Endothelial cell (in vitro differentiated cells): ENCODE measurements around the gene NUMA1. TPM values are rescaled to one million over a fixed set of nuclear protein-coding genes. Genes with fewer than 3 reads are reported as not detected.

Experiments used
- DNase-seq: peaks from one replicate; pipeline ENCODE4 v3.0.0; 2021; ENCODE audit warnings: low spot score
- H3K27ac Mint-ChIP-seq: one replicate; pipeline ENCODE4 v1.8.0; 2021; ENCODE audit warnings: mixed read lengths, inconsistent platforms; ENCODE audit not compliant: unreplicated experiment
- H3K27me3 Mint-ChIP-seq: one replicate; pipeline ENCODE4 v1.8.0; 2021; ENCODE audit warnings: mild to moderate bottlenecking, moderate library complexity, mixed read lengths, inconsistent platforms; ENCODE audit not compliant: unreplicated experiment
- H3K36me3 Mint-ChIP-seq: one replicate; pipeline ENCODE4 v1.8.0; 2021; ENCODE audit warnings: mild to moderate bottlenecking, low read depth, mixed read lengths, inconsistent platforms; ENCODE audit not compliant: unreplicated experiment
- H3K4me1 Mint-ChIP-seq: one replicate; pipeline ENCODE4 v1.8.0; 2021; ENCODE audit warnings: mild to moderate bottlenecking, mixed read lengths, inconsistent platforms; ENCODE audit not compliant: unreplicated experiment
- H3K4me3 Mint-ChIP-seq: one replicate; pipeline ENCODE4 v1.8.0; 2021; ENCODE audit warnings: mild to moderate bottlenecking, mixed read lengths, inconsistent platforms; ENCODE audit not compliant: unreplicated experiment
- H3K9me3 Mint-ChIP-seq: one replicate; pipeline ENCODE4 v1.8.0; 2021; ENCODE audit warnings: mixed read lengths, inconsistent platforms; ENCODE audit not compliant: unreplicated experiment
- CTCF ChIP-seq: fragments of 200-600 bp; sonication (generic); IDR thresholded peaks from one replicate; pipeline ENCODE4 v1.5.0; 2021; ENCODE audit warnings: antibody characterized with exemption; ENCODE audit not compliant: unreplicated experiment
- total RNA-seq: library from RNA; stranded (reverse); fragmentation: NEBNext Ultra II Directional; extraction: Animal tissue kit (Norgen Biotek cat#: 25700); gene quantifications from one replicate; pipeline ENCODE4 v1.2.1, GENCODE V29; 2021; ENCODE audit not compliant: unreplicated experiment

NUMA1 gene
- total RNA-seq, 1 donor from 2014 or later, result 173 TPM

- no peak overlapping the region for H3K27ac Mint-ChIP-seq
- peak overlapping the region; percentile 69 for H3K4me3 Mint-ChIP-seq
- peaks cover 11% of the 10 kb centered on the region for H3K27me3 Mint-ChIP-seq
- peaks cover 49% of the 10 kb centered on the region for H3K36me3 Mint-ChIP-seq
- no peaks in the 10 kb centered on the region for H3K4me1 Mint-ChIP-seq
- TF ChIP-seq CTCF, result no peak
- no peak for DNase-seq
- H3K9me3 Mint-ChIP-seq, result no peaks in the 10 kb centered on the region
These were observed 66.3 kb downstream of the NUMA1 start for GRCh38 chr11:72013765-72014711.

- peaks cover 50% of the 10 kb centered on the region for H3K36me3 Mint-ChIP-seq
- no peak for DNase-seq
- no peaks in the 10 kb centered on the region for H3K9me3 Mint-ChIP-seq
- H3K4me1 Mint-ChIP-seq, result no peaks in the 10 kb centered on the region
- peaks cover 11% of the 10 kb centered on the region for H3K27me3 Mint-ChIP-seq
- TF ChIP-seq CTCF, result no peak
- no peak overlapping the region for H3K27ac Mint-ChIP-seq
- peak overlapping the region; percentile 56 for H3K4me3 Mint-ChIP-seq
These were observed 67.2 kb downstream of the NUMA1 start for GRCh38 chr11:72012897-72013721.

- no peak for DNase-seq
- H3K27ac Mint-ChIP-seq, result no peak overlapping the region
- no peak for TF ChIP-seq CTCF
- H3K4me1 Mint-ChIP-seq, result no peaks in the 10 kb centered on the region
- peaks cover 16% of the 10 kb centered on the region for H3K27me3 Mint-ChIP-seq
- H3K9me3 Mint-ChIP-seq, result no peaks in the 10 kb centered on the region
- no peak overlapping the region for H3K4me3 Mint-ChIP-seq
- peaks cover 51% of the 10 kb centered on the region for H3K36me3 Mint-ChIP-seq
These were observed 68.2 kb downstream of the NUMA1 start for GRCh38 chr11:72012091-72012630.

- Mint-ChIP-seq H3K4me1 (no peaks in the 10 kb centered on the region), H3K4me3 (no peak overlapping the region), H3K9me3 (no peaks in the 10 kb centered on the region), H3K27me3 (peaks cover 21% of the 10 kb centered on the region), H3K27ac (no peak overlapping the region), H3K36me3 (peaks cover 48% of the 10 kb centered on the region)
- DNase-seq, result no peak
- TF ChIP-seq CTCF, result no peak
These were observed 69.7 kb downstream of the NUMA1 start for GRCh38 chr11:72010529-72011233.
